ENCODE results near the gene OPCML.

Gene OPCML

DNA sequence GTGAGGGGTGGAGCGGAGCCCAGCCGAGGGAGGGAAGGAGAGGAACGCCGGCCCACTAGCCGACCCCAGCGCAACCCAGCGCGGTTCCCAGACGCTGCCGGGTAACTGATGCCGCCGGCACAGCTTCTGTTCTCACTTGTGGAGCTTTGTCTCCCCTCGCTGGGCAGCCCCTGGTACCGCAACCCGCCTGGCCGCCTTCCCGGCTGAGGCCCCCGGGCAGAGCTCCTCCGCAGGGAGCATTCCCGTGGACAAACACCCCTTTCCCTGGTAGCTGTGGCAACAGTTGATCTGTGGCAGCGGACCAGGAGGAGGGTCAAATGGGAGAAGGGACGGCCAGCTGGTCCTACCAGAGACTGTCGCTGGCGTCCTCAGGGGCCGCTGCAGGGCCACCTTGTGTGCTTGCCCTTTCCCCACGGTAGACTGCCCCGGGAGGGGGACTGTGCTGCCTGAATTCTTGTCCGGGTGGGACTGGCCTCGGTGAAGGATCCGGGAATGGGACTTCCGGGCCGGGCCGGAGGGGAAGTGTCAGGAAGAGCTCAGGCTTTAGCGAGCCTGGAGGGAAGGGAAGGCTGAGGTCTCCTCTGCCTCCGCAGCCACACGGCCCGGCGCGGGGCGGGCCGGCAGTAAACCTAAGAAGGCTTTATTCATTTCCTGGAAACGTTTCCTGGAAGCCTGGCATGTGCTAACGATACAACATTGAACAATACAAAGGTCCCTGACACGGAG is 468.0 kb downstream of the OPCML start:
- no peak for DNase-seq

DNA sequence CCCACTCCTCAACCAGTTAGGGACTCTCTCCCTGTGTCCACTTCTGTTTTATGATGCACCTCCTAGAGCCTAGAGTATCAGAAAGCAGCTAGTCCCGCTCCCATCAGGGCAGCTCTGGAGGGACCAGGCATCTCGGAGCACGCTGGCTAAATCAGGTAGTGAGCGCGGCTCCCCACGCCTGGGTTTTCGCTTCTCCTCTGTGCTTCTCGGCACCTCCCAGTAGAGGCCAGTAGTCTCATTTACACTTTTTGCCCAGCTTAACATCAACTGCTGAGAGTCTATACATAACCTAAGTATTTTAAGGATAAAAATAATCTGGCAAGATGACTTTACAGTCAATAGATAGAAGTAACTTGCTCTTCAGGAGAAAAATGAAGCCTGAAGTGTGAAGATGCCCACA is 473.8 kb downstream of the OPCML start:
- no peak for DNase-seq

DNA sequence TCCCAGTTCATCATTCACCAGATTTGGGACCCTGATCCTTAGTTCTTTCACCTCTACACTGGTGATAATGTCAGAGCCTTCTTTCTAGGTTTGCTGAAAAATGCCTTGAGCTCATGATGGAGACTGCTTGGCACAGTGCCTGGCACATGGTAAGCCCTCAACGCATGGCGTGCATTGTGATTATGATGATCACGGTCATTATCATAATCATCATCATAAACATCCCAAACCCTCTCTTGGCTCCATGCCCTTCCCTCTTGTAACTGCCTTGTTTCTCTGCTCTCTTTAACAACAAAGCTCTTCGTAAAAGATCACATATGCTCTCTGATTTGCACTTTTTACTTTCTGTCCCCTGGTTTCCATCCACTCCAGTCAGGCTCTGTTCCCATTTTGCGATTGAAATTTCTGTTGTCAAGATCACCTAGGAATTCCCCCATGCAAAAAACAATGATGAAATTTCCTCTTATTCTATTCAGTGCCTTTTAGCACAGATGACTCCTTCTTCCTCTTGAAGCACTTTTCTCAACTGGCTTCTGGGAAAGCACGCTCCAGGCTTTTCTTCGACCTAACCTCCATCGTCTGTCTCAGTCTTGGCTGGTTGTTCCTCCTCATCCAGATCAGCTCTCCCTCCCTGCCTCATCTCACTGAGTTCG is 479.1 kb downstream of the OPCML start:
- DNase-seq = no peak

DNA sequence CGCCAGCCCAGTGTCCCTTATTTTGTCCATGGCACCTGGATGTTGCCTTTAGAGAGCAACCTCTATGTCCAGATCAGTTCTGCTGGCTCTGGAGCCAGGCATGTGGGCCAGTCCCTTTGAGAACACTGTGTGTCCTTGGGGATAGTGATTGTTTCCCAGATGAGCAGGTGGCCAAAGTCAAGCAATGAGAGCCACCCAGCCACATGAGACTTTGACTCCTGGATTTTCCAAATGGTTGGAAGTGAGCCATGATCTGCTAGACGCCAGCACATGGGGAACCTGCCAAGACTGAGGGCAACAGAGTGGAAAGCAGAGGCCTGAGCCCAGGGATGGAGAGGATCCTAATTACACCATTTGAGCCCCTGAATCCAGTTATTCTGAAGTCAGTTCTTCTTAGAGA is 479.8 kb downstream of the OPCML start:
- DNase-seq = no peak

DNA sequence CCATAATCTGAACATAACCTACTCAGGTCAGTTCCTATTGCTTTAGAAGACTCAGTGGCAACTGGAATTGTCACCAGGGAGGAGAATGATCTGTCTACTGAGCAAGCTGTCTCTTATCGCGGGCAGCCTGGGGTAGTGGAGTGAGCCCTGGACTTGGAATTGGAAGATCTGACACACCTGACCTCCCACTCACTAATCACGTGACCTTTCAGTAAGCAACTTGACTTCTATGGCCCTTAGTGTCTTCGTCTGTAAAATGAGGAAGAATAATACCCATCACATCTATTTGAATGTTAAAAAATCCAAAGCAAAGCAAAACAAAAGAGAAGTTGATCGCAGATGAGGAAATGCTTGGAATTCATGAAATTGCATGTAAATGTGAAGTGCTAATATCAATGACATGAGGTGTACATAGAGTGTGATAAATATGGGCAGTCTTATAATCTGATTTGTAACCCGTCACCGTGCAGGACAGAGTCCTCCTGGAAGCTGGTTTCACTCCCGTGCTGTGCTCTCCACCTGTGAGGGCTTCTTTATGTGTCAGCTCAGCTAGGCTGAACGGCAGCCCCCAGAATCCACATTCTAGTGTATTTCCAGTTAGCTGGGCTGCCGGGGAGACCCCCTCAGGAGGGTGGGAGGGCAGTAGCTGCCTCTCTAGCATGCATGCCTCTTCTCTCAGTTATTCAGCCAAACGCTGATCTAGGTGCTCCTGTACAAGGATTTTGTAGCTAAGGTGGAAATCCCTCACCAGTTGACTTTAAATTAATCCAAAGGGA is 482.9 kb downstream of the OPCML start:
- no peak for DNase-seq

DNA sequence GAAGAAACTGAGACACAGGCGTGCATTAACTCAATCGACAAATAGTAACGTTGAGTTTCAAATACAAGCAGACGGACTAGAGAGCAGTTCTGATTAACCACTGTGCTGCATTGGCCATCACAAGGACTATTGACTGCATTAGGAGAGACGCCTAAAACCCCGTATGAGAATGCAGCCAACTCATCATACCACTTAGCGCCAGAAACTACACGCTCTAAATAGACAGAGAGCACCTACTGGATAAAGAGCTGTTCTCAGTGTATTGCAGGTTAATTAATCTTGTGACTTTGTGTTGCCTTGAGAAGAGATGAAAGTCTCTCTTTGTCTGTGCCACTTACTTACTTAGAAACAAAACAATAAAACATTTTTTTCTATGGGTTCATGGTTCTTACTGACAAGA is 484.0 kb downstream of the OPCML start:
- no peak for DNase-seq

DNA sequence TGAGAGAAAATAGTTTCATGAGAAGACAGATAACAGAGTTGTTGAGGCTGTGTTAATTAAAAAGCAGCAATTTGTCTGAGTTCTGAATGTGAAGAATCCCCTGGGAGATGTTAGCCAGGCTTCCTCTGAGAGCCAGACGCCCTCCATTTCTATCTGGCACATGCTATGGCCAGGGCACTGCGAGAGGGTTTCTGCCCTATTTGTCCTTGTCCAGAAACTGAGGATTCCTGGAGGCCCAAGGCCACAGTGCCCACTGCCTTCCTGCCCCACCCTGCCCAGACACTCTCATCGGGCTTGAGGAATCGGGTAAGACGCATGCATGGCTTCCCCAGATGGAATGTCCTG is 484.6 kb downstream of the OPCML start:
- no peak for DNase-seq

DNA sequence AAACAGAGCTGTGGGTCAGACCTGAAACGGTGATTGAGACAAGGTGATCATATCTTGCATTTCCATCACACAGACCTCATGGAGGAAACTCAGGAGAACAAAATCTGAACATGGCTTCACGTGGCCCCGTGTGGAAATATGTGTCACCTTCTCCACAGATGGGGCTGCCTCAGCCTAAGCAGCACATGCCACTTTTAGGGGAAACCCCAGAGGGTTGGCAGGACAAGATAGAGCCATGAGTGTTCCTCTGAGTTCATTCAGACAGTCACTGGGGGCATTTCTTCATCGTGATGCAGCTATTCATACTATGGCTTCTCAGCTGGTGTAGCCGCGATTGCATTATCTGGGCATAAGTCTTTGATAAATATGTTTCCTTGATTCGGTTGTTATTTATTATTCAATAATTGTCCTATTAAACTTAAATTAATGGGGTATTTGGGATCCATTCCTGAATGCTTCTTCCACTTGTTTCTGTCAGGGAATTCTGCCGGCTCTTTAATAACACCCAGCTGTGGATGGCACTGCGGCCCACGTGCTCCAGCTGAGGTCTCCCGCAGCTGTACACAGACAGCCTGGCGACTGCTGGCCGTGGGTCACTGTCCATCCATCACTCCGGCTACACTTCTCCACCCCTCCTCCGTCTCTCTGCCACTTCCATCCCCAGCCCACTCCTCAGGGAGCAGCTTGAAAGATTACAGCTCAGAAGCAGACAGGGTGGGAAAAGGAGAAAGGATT is 485.1 kb downstream of the OPCML start:
- DNase-seq = no peak

DNA sequence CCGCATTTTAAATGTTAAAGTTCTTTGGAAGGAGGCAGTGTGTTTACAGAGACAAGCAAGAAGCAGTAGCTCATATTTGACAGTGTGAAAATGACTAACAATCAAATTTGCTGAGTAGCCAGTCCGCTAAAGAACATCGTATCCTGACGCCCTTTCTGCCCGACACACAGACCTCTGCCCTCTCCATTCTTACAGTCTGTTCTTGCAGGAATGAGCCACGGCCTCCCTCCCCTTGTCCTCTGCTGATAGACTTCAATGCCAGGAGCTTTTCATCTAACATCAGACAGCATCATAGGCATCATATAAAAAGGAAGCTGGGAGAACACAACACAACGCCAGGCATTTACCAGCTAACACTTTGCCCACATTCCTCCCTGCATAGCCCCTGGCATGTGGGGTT is 486.0 kb downstream of the OPCML start:
- DNase-seq = no peak

DNA sequence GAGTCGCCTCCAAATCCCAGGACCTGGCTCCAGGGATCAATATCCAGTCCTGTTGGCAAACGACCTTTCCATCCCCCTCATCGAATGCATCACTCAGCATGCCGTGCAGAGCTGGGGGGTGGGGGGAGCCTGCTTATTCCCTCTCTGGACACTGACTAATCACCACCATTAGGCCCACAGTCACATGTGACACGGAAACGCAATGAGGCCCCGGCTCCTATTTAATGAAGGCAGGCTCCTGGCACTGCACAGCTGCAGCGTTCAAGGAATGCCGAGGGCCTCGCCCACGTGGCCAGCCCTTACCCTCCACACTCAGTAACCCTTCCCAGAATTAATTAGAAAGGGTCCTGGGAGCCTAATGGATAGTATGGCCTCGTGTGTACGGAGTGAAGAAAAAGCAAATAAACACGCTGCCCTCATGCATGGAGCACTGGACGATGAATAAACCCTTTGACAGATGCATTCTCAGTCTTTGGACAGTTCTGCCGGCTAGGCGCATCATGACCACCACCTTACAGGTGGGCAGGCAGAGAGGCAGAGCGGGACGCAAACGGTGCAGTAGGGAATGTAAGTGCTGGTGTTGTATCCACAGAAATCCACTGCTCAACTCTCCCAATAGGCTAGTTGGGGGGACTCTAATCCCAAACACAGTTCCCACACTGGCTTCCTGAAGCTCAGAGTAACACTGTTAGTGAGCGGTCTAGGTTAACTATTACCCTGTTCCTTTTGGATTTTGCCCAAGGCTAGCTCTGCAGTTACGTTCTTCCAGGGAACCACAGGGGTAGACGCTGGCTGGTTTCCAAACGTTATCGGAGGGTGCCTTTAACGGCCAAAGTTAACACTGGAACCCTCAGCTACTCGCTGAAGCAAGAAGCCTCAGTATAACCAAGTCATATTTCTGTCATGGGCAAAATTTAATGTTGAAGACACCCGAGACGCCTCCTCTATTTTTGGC is 490.1 kb downstream of the OPCML start:
- no peak for DNase-seq

DNA sequence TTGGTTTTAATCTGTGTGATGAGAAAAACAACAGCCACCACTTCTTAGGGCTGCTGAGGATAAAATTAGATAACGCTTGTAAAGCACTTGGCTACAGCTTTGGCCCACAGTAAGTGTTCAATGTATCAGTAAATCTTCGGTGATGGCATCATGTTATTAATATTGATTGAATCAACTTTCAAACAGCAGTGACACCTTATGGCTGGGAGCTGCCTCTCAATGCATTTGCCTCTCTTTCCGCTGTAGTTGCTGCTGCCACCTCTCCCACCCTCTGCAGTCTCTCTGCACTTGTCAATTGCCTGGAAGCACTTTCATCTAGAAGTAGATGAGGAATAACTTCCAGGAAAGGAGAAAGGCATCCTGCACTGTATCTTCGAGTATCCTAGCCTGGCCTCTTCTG is 491.1 kb downstream of the OPCML start:
- no peak for DNase-seq

DNA sequence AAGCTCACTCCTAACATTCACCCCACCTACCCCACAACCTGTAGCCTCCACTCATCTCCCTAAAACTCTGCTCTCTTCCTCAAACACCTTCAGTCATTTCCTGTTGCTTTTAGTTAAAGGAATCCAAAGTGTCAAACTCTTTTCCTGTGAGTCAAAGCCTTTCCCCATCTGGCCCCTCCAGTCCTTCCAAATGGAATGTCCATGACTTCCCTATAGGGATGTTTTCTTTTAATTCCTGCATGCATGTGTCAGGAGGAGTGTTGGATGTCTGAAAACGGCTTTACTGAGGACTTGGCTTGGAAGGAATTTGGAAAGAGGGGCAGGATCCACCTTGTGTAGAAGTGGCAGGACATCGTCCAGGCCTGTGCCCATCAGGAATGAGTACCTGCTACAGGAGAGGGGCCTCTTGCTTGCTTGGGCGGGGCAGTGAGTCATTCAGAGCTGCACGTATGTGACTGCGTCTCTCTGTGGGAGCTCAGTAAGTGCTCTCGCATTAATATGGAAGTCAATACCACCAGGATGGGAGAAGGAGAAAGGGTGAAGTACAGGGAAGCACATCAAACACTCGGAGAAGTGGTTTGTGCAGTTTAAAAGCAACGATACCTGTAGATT is 491.9 kb downstream of the OPCML start:
- no peak for DNase-seq

DNA sequence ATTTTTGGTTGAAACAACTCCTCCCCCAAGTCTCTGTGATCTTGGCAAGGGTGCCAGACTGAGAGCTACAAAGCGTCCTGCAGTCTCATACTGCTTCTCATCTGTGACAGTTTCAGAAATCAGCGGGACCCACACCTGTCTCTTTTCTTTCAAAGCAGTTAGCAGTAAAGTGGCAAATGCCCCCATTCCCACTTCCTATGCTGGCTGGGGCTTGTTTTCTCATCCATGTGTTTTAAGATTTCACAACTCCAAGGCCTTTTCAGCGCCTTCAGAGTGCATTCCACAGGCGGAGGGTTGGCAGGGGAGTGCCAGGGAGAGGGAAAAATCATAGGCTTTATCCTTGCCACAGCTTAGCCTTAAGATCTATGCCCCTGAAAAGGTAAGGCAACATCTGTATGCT is 493.5 kb downstream of the OPCML start:
- no peak for DNase-seq

DNA sequence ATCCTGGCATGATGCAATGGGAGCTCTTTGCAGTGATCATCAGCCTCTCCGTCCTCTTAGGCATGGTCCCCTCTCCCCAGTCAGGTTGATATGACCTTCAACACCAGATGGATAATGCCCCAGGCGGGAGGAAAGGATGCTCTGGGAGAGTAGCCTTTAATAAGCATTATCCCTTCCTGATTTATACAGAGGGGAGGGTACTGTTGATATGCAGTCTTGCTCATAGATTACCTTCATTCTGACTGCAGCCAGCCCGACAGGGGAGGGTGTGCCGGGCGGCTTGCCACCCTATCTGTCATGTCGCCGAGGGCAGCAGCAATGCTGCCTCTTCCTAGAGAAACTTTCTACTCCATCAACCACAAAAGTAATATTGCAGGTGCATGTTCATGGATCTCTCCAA is 497.4 kb downstream of the OPCML start:
- no peak for DNase-seq

DNA sequence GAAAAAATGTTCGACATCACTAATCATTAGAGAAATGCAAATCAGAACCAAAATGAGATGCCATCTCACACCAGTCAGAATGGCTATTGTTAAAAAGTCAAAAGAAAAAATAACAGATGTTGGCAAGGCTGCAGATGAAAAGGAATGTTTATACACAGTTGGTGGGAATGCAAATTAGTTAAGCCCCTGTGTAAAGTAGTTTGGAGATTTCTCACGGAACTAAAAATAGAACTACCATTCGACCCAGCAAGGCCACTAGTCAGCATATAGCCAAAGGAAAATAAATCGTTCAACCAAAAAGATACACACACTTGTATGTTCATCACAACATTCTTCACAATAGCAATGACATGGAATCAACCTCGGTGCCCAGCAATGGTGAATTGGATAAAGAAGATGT is 503.2 kb downstream of the OPCML start:
- no peak for DNase-seq

DNA sequence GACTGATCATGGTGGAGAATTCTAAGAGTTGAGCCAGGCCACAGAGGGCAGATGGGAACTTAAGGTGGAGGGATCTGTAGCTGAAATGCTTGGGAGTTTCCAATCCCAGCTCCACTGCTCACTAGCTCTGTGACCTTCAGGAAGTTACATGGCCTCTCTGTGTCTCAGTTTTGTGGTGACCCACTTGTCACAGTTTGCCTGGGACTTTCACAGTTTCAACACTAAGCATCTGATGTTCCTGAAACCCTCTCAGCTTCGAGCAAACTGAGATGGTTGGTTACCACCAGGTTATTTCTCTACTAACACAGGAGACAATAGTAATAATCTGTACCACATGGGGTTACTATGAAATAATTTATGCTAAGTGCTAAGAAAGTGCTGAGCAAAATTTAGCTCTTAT is 505.3 kb downstream of the OPCML start:
- DNase-seq = no peak

DNA sequence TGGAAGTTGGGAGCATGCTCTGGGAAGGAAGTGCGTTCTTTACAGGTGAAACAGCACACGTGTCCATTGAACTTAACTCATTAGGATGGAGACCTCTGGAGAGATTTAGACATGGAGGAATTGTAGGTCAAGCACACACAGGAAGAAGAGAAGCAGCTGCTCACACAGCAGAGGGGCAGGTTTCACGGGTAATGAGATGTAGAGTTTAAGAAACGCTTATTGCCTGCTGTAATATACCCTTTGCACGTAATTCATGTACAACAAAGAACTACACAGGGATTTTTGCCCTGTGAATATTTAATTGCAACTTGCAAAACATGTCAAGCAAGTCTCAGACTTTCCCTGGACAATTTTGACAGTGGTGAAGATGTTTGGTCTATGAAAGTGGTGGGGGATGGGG is 508.0 kb downstream of the OPCML start:
- DNase-seq = no peak

DNA sequence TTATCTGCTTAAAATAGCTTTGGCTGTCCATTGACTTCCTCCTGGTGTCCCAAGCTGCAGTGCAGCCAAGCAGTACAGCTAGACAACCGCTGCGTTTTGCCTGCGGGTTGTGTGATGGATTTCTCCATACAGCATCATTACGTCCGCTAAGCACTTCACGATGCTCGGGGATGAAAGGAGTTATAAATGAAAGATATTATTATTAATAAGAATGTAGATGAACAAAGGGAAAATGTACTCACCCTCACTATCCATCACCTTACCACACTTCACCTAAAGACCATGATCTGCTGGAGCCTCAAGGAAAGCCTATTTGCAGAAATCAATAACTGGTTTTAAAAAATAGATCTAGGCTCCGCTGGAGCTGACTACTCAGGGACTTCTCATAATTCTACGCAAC is 509.1 kb downstream of the OPCML start:
- no peak for DNase-seq

DNA sequence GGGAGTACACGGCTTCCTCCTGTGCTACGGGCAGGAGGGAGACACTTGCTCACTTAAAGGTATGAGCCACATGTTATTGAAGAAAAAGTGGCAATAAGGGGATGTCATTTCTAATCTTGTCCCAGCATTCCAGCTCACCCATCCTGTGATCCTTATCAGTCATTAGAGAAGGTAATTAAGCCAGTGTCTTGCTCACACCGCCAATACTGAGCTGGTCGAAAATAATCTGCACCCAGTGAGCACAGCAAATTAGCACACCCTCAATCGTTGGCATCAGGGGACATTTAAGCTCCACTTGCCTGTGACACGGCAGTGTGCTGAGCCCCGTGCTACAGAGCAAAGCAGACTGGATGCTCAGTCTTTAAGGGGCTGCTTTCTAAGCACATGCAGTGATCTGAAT is 510.7 kb downstream of the OPCML start:
- no peak for DNase-seq

DNA sequence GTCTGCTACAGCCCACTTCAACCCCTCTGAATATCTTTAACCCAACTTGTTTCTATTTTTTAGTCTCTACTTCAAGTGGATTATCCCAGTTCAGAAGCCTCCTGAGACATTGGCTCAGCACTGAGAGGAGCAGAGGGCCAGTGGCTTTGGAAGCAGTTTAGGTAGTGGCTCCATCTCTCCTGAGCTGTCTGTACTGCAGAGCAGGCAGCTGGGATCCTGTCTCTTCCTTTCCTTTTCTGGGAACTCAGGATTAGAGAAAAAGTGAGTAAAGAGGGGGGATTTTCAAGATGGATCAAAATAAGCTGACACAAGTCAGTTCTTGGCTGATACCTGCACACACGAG is 512.0 kb downstream of the OPCML start:
- no peak for DNase-seq

DNA sequence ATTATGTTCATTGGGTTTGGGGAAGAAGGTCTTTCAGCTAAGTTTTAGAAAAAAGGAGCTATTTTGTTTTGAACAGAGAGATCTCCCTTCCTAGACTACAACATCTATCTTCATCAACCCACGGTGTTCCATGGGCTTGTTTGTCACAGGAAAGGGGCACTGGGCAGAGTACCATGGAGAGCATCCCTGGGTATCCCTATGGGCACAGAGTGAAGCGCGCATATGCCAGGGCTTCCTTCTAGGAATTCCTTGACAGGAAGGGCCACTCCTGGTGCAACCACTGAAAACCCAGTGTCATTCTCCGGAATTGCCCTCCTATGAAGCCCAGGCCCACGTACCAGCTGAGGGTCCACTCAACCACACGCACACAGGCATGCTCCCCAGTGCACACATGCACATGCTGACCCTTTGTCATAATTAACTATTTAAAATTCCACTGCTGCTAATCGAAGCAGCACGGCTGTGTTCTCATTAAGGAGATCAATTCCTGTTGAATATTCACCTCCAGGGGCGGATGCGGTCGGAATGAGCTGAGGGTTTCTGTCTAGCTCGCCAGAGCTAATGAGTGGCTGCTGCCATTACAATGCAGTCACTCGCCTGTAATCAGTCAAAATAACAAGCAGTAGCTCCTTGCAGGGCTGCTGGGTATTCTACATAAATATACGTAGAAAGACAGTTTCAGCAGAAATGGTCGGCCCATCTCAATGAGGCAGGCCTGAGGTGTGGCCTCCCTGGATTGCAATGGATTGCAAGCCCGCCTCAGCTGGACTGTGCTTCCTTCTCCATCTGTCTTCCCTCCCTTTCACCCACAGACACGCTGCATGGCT is 512.5 kb downstream of the OPCML start:
- no peak for DNase-seq
